Heart left ventricle (tissue), 13 donors: ENCODE results near the gene FOXP1.

Experiments
- POLR2A ChIP-seq, 2 donors: fragments of 450-650 bp; IDR thresholded peaks; one replicate each; pipeline ENCODE4 v1.6.1; 2017; ENCODE audit warnings: antibody characterized with exemption in 2 of 2, mild to moderate bottlenecking in 2 of 2, moderate library complexity in 2 of 2
- TF ChIP-seq, protein P1 (sequence below), 12 donors: fragments of 200-600 bp; sonication (generic) in 4 of 12; IDR thresholded peaks; one replicate each; pipeline versions ENCODE4 v1.5.0 to v1.8.0; 2018 to 2022; ENCODE audit warnings: antibody characterized with exemption in 12 of 12, mild to moderate bottlenecking in 5 of 12
- donor health status: ischemic (EF 13 %, LVEDD 7.1; RV severe dilation, severe dysfunction).
- donor health status: DM: no; HTN: yes; CAD: no.
- donor health status: DM: no; HTN: no; CAD: no.
- donor health status: ischemic (EF 25% LVEDD 6.9; RV normal size, moderate dysfunction).
- donor health status: ischemic (EF 25% LVEDD 5.7; RV mildly dilated, moderate dysfunction).
- donor health status: ischemic (EF 35%, LVEDD 5.7; RV mildly dilated, moderate dysfunction).
- donor health status: nonischemic (EF 11% LVEDD 7.7; RV severe dilation, severe dysfunction).
- donor health status: DM: yes; HTN: yes; CAD: no.
- donor health status: PGD.
- donor health status: ischemic (EF 29% LVEDD 5.4; RV normal size, mild dysfunction).
- donor health status: nonischemic (EF 23%, LVEDD 6.1; RV moderate dilation, normal function).

DNA sequence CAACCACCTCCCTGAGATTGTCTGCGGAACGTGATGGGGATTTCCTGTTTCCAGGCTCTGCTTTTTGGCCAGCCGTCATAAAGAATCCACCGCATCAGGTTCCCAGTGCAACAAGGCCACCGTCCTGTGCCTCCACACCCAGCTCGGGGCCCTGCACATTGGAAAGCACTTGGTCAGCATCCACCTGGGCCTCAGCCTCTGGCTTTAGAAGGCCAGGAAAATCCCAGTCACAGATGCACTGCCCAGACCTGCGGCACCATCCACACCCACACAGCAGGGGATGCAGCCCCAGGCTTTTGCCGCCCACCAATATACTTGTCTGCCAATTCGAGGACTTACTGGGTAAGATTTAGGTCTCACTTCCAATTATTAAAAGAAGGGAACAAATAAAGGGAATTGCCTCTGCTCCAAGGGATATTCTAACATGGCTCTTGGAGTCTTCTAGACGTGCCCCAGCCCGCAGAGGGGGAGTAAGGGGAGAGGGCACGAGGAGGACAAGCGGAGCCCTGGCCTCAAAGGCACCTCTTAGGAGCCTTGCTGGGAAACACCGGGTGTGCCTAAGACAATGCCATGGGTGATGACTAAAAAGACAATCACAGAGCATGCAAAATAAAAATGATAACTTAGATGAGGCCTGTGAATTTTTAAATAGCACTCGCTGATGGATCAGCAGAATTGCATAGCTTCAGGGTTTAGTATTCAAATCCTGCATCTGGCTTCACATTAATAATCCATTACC lies 169.2 kb downstream of the FOXP1 start:
- TF ChIP-seq POLR2A (IDR thresholded peaks at IDR 0.05), result no peak
- TF ChIP-seq, protein P1, sequence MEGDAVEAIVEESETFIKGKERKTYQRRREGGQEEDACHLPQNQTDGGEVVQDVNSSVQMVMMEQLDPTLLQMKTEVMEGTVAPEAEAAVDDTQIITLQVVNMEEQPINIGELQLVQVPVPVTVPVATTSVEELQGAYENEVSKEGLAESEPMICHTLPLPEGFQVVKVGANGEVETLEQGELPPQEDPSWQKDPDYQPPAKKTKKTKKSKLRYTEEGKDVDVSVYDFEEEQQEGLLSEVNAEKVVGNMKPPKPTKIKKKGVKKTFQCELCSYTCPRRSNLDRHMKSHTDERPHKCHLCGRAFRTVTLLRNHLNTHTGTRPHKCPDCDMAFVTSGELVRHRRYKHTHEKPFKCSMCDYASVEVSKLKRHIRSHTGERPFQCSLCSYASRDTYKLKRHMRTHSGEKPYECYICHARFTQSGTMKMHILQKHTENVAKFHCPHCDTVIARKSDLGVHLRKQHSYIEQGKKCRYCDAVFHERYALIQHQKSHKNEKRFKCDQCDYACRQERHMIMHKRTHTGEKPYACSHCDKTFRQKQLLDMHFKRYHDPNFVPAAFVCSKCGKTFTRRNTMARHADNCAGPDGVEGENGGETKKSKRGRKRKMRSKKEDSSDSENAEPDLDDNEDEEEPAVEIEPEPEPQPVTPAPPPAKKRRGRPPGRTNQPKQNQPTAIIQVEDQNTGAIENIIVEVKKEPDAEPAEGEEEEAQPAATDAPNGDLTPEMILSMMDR (IDR thresholded peaks at IDR 0.05), result no peak
